SK-N-SH (cell line): ENCODE measurements around the gene PRKCA. TPM values are rescaled to one million over a fixed set of nuclear protein-coding genes. Genes with fewer than 3 reads are reported as not detected.

ENCODE experiments used
- CTCF ChIA-PET: fragments of 300-600, 350-600 bp; formaldehyde crosslinking; extraction: SDS; loops from one replicate; lab custom pipeline; 2021; lab: Yijun Ruan, JAX
- POLR2A ChIA-PET: fragments of 350-600 bp; sonication (Branson Sonifier 250); formaldehyde crosslinking; extraction: SDS; loops from one replicate; lab custom pipeline; 2020; ENCODE audit warnings: antibody characterized with exemption, inconsistent platforms; lab: Yijun Ruan, JAX
- DNase-seq: peaks from one replicate; pipeline ENCODE4 v3.0.0; 2012
- H2AFZ ChIP-seq: fragments of 200-600 bp; sonication (generic); 2 replicates; pipeline ENCODE4 v1.8.1; 2016; ENCODE audit warnings: antibody characterized with exemption, mild to moderate bottlenecking, low read depth
- H3F3A ChIP-seq: fragments of 200-600 bp; sonication (generic); replicated peaks from 2 replicates; pipeline ENCODE3; 2016; ENCODE audit warnings: antibody characterized with exemption, mild to moderate bottlenecking; ENCODE audit not compliant: insufficient read depth
- H3K27ac ChIP-seq, 2 experiments: fragments of 200-500 bp in 1 of 2; fragments of 200-600 bp in 1 of 2; sonication (Bioruptor generic) in 1 of 2; sonication (generic), shearing (Covaris generic) in 1 of 2; 2 replicates each; pipeline versions ENCODE4 v1.5.1 to v1.6.1; 2014 to 2016; ENCODE audit warnings: low read depth in 2 of 2, inconsistent platforms in 1 of 2, low read length in 1 of 2, mild to moderate bottlenecking in 1 of 2, mixed read lengths in 1 of 2
- H3K27me3 ChIP-seq: fragments of 200-600 bp; sonication (generic), shearing (Covaris generic); 2 replicates; pipeline ENCODE4 v1.6.1; 2016; ENCODE audit warnings: mixed run types; ENCODE audit not compliant: insufficient read depth
- H3K36me3 ChIP-seq, 2 experiments: fragments of 200-500 bp in 1 of 2; fragments of 200-600 bp in 1 of 2; sonication (Bioruptor generic) in 1 of 2; sonication (generic) in 1 of 2; replicated peaks in 1 of 2; 2 replicates each; pipeline versions ENCODE3 to v1.5.1; 2014 to 2016; ENCODE audit warnings: low read length in 1 of 2, mild to moderate bottlenecking in 1 of 2; ENCODE audit not compliant: insufficient read depth in 2 of 2, control insufficient read depth in 1 of 2
- H3K4me1 ChIP-seq, 2 experiments: fragments of 200-500 bp in 1 of 2; fragments of 200-600 bp in 1 of 2; sonication (Bioruptor generic) in 1 of 2; sonication (generic), shearing (Covaris generic) in 1 of 2; 2 replicates each; pipeline versions ENCODE4 v1.5.1 to v1.6.1; 2014 to 2016; ENCODE audit warnings: low read depth in 1 of 2, low read length in 1 of 2, mixed run types in 1 of 2; ENCODE audit not compliant: insufficient read depth in 2 of 2, control insufficient read depth in 1 of 2
- H3K4me2 ChIP-seq: fragments of 200-600 bp; sonication (generic), shearing (Covaris generic); 2 replicates; pipeline ENCODE4 v1.6.1; 2017; ENCODE audit warnings: mixed run types
- H3K4me3 ChIP-seq, 2 experiments: fragments of 200-500 bp in 1 of 2; fragments of 200-600 bp in 1 of 2; sonication (Bioruptor generic) in 1 of 2; sonication (generic), shearing (Covaris generic) in 1 of 2; 2 replicates each; pipeline versions ENCODE4 v1.5.1 to v1.8.1; 2014 to 2016; ENCODE audit warnings: low read depth in 2 of 2, inconsistent platforms in 1 of 2, low read length in 1 of 2, mild to moderate bottlenecking in 1 of 2, mixed read lengths in 1 of 2, moderate library complexity in 1 of 2
- H3K79me2 ChIP-seq: fragments of 200-600 bp; sonication (generic); 2 replicates; pipeline ENCODE4 v1.8.1; 2017; ENCODE audit warnings: mild to moderate bottlenecking; ENCODE audit not compliant: insufficient read depth
- H3K9ac ChIP-seq: fragments of 200-600 bp; sonication (generic); 2 replicates; pipeline ENCODE4 v1.6.1; 2017; ENCODE audit warnings: mixed run types
- H3K9me2 ChIP-seq: fragments of 200-600 bp; sonication (generic); 2 replicates; pipeline ENCODE4 v1.6.1; 2017; ENCODE audit warnings: mixed run types
- H3K9me3 ChIP-seq: fragments of 200-600 bp; sonication (generic); 2 replicates; pipeline ENCODE4 v1.6.1; 2017; ENCODE audit warnings: mixed run types, mild to moderate bottlenecking, moderate library complexity
- H4K20me1 ChIP-seq: fragments of 200-600 bp; sonication (generic); 2 replicates; pipeline ENCODE4 v1.6.1; 2017; ENCODE audit warnings: mild to moderate bottlenecking, mixed run types; ENCODE audit not compliant: insufficient read depth
- CHD2 ChIP-seq: fragments of 150-350 bp; IDR thresholded peaks from 2 replicates; pipeline ENCODE4 v1.6.1; 2018; ENCODE audit warnings: low read length; ENCODE audit not compliant: partially characterized antibody
- FOXJ3 ChIP-seq: sonication (generic); formaldehyde crosslinking; IDR thresholded peaks from 2 replicates; pipeline ENCODE4 v1.5.1; 2020; ENCODE audit warnings: mild to moderate bottlenecking, missing genetic modification reagents
- GATA2 ChIP-seq: sonication (generic); formaldehyde crosslinking; IDR thresholded peaks from 2 replicates; pipeline ENCODE4 v1.5.0; 2020; ENCODE audit warnings: mild to moderate bottlenecking, missing genetic modification reagents
- JUND ChIP-seq: IDR thresholded peaks from 2 replicates; pipeline ENCODE4 v1.4.0; 2012
- MAX ChIP-seq: IDR thresholded peaks from 2 replicates; pipeline ENCODE4 v1.4.0; 2012; ENCODE audit warnings: low read depth
- MEF2A ChIP-seq: IDR thresholded peaks from 2 replicates; pipeline ENCODE4 v1.4.0; 2012; ENCODE audit warnings: low read depth, borderline replicate concordance
- NFIC ChIP-seq: IDR thresholded peaks from 2 replicates; pipeline ENCODE4 v1.4.0; 2012; ENCODE audit warnings: borderline replicate concordance
- NRF1 ChIP-seq: IDR thresholded peaks from 2 replicates; pipeline ENCODE4 v1.6.1; 2012; ENCODE audit warnings: low read depth, mild to moderate bottlenecking, low read length
- PBX3 ChIP-seq: IDR thresholded peaks from 2 replicates; pipeline ENCODE4; 2012
- POLR2AphosphoS5 ChIP-seq: IDR thresholded peaks from 2 replicates; pipeline ENCODE4 v1.6.1; 2012; ENCODE audit warnings: low read depth, low read length
- RAD21 ChIP-seq: IDR thresholded peaks from 2 replicates; pipeline ENCODE4 v1.6.1; 2012; ENCODE audit warnings: mild to moderate bottlenecking, low read length
- RFX5 ChIP-seq: IDR thresholded peaks from 2 replicates; pipeline ENCODE4 v1.6.1; 2012; ENCODE audit warnings: mild to moderate bottlenecking, improper control_type of control experiment, low read length
- RXRA ChIP-seq: IDR thresholded peaks from 2 replicates; pipeline ENCODE4 v1.4.0; 2012; ENCODE audit warnings: low read depth, mild to moderate bottlenecking, borderline replicate concordance
- SMC3 ChIP-seq: IDR thresholded peaks from 2 replicates; pipeline ENCODE4 v1.6.1; 2012; ENCODE audit warnings: low read depth, low read length, improper control_type of control experiment
- TAF1 ChIP-seq: IDR thresholded peaks from 2 replicates; pipeline ENCODE4 v1.6.1; 2012; ENCODE audit warnings: low read depth, mild to moderate bottlenecking, low read length, moderate library complexity, borderline replicate concordance
- TCF12 ChIP-seq: IDR thresholded peaks from 2 replicates; pipeline ENCODE4 v1.4.0; 2012
- WGBS: methylation state at CpG from one replicate; pipeline ENCODE4 v1.1.6; 2017; ENCODE audit warnings: low lambda C conversion rate; 5-methylcytosine and 5-hydroxymethylcytosine counted together
- polyA plus RNA-seq, 3 experiments: library from polyadenylated mRNA; depleted of rRNA; stranded (reverse); fragments of >200 nt; gene quantifications; 2 replicates each; pipeline ENCODE4 v1.2.3, GENCODE V29; 2012
- TF ChIP-seq, protein P1 (sequence below): IDR thresholded peaks from 2 replicates; pipeline ENCODE4 v1.4.0; 2012; ENCODE audit warnings: low read depth, borderline replicate concordance

Gene PRKCA
- polyA plus RNA-seq, 1 of the 3 experiments (the other 2 are of a cell fraction) = 108 TPM

DNA sequence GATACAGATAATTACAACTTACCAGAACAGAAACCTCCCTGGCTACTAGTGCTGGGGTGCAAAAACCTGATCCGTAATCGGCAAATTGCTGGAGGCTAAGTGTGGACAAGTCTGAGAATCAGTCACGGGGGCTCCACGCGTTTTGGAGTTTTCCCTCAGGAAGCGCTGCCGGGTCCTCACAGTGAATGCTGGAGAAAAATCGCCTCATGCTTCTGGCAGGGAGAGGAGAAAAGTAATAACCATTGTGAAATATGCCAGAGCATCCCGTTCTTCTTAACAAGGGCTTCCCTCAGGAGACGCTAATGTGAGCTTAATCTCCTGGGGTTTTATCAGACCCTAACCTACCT, 453.5 kb downstream of the PRKCA start:
- no peak overlapping the region for H2AFZ ChIP-seq
- TF ChIP-seq CHD2 = no peak
- TF ChIP-seq SMC3 = no peak
- no peak for TF ChIP-seq GATA2
- no peak for TF ChIP-seq RFX5
- TF ChIP-seq TCF12 = no peak
- no peak for TF ChIP-seq RAD21
- no peak for TF ChIP-seq JUND
- no peak for TF ChIP-seq NFIC
- TF ChIP-seq MEF2A = no peak
- no peak for TF ChIP-seq RXRA
- no peak for TF ChIP-seq NRF1
- TF ChIP-seq, protein P1, sequence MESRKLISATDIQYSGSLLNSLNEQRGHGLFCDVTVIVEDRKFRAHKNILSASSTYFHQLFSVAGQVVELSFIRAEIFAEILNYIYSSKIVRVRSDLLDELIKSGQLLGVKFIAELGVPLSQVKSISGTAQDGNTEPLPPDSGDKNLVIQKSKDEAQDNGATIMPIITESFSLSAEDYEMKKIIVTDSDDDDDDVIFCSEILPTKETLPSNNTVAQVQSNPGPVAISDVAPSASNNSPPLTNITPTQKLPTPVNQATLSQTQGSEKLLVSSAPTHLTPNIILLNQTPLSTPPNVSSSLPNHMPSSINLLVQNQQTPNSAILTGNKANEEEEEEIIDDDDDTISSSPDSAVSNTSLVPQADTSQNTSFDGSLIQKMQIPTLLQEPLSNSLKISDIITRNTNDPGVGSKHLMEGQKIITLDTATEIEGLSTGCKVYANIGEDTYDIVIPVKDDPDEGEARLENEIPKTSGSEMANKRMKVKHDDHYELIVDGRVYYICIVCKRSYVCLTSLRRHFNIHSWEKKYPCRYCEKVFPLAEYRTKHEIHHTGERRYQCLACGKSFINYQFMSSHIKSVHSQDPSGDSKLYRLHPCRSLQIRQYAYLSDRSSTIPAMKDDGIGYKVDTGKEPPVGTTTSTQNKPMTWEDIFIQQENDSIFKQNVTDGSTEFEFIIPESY = no peak
- TF ChIP-seq TAF1 = no peak
- TF ChIP-seq, all 33 proteins: peak for 0
- Histone ChIP-seq H3K36me3 (peaks cover 63 to 64% of the 10 kb centered on the region in 2 experiments), H3K27ac (no peak overlapping the region), H3K4me3 (no peak overlapping the region), H3K79me2 (no peaks in the 10 kb centered on the region), H3K4me2 (no peak overlapping the region), H3K27me3 (no peaks in the 10 kb centered on the region), H3K4me1 (no peaks in the 10 kb centered on the region), H3K9me3 (no peaks in the 10 kb centered on the region), H3F3A (peaks cover 4% of the 10 kb centered on the region), H3K9ac (no peak overlapping the region), H3K9me2 (no peaks in the 10 kb centered on the region), H4K20me1 (no peaks in the 10 kb centered on the region)
- DNase-seq = no peak
- ChIA-PET POLR2A (no interaction called here), CTCF (no interaction called here)
- 93% methylated on average over 10 of the region's 10 CpGs for WGBS

DNA sequence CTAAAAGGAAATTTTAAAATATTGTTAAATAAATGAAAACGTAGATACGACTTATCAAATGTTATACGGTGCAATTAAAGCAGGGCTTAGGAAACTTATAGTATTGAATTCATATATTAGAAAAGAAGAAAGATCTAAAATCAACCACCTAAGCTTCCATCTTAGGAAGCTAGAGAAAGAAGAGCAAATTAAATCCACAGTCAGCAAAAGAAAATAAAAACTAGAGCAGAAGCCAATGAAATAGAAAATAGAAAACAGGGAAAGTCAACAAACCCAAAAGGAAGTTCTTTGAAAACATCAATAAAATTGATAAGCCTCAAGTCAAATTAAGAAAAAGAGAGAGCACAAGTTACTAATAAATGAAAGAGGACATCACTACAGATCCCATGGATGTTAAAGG, 457.9 kb downstream of the PRKCA start:
- H3K4me1 ChIP-seq = peaks cover 0 to 13% of the 10 kb centered on the region in 2 experiments; a peak in 1 of 4 replicates
- peaks cover 46 to 62% of the 10 kb centered on the region in 2 experiments for H3K36me3 ChIP-seq
- no peaks in the 10 kb centered on the region for H4K20me1 ChIP-seq
- no peaks in the 10 kb centered on the region for H3K9me3 ChIP-seq
- no peak overlapping the region for H3K27ac ChIP-seq
- TF ChIP-seq MAX (no peak), POLR2AphosphoS5 (no peak), TCF12 (no peak), FOXJ3 (CRISPR knock-in tag) (no peak), PBX3 (no peak)
- H3F3A ChIP-seq = peaks cover 4% of the 10 kb centered on the region
- no peaks in the 10 kb centered on the region for H3K79me2 ChIP-seq
- CTCF ChIA-PET = interaction anchor here (0.7 to 1.0 kb wide), 3 partner anchors 9 to 416 kb away, joined by 3 to 4 read pairs (median 3); no protein-coding TSS in a partner anchor
- no peak overlapping the region for H3K4me2 ChIP-seq
- H3K9me2 ChIP-seq = no peaks in the 10 kb centered on the region
- H3K27me3 ChIP-seq = no peaks in the 10 kb centered on the region
- DNase-seq = no peak
- POLR2A ChIA-PET = no interaction called here
- WGBS = 97% methylated on average over 3 of the region's 3 CpGs
- no peak overlapping the region for H2AFZ ChIP-seq
- H3K4me3 ChIP-seq = no peak overlapping the region
- no peak overlapping the region for H3K9ac ChIP-seq
